Right kidney (tissue), 9 donors: ENCODE measurements around the gene SRPX.

Experiments used
- DNase-seq: peaks from one replicate; pipeline ENCODE4 v3.0.0-alpha.2; 2016
- long read RNA-seq, 8 donors: transcript quantifications; one replicate each; lab custom pipeline, GENCODE V29; 2026

SRPX gene
- long read RNA-seq, donor 1, transcript SRPX-201 (10 exons, 1,874 nt), result major isoform, 8 of 8 reads
- long read RNA-seq, donor 1, partial matches to known transcripts, result 0 of 8 reads
- long read RNA-seq, donor 1, other reads (novel, unspliced or antisense), result 0 of 8 reads
- long read RNA-seq, donor 2, transcript SRPX-201 (10 exons, 1,874 nt), result major isoform, 6 of 6 reads
- long read RNA-seq, donor 2, partial matches to known transcripts, result 0 of 6 reads
- long read RNA-seq, donor 2, other reads (novel, unspliced or antisense), result 0 of 6 reads
- long read RNA-seq, donor 3, partial matches to known transcripts, result 0 of 3 reads
- long read RNA-seq, donor 3, other reads (novel, unspliced or antisense), result 0 of 3 reads
- long read RNA-seq, donor 4, partial matches to known transcripts, result 0 of 2 reads
- long read RNA-seq, donor 4, other reads (novel, unspliced or antisense), result 0 of 2 reads
- long read RNA-seq, donor 5, partial matches to known transcripts, result 0 of 3 reads
- long read RNA-seq, donor 5, other reads (novel, unspliced or antisense), result 0 of 3 reads
- long read RNA-seq, donor 6, partial matches to known transcripts, result 0 of 4 reads
- long read RNA-seq, donor 6, other reads (novel, unspliced or antisense), result 0 of 4 reads
- long read RNA-seq, donor 7, transcript SRPX-201 (10 exons, 1,874 nt), result major isoform, 16 of 18 reads
- long read RNA-seq, donor 7, partial matches to known transcripts, result 0 of 18 reads
- long read RNA-seq, donor 7, other reads (novel, unspliced or antisense), result 0 of 18 reads
- long read RNA-seq, donor 8, partial matches to known transcripts, result 0 of 4 reads
- long read RNA-seq, donor 8, other reads (novel, unspliced or antisense), result 0 of 4 reads

GRCh38 chrX:38220415-38221390 is at the start of gene SRPX:
SRPX (minus strand) TSS chrX:38220871; CDS start chrX:38220792, 79 bp downstream.
- peak; percentile 62 for DNase-seq

GRCh38 chrX:38268011-38268410 is 47.3 kb upstream of the SRPX start:
- no peak for DNase-seq

GRCh38 chrX:38262715-38263620 is 42.3 kb upstream of the SRPX start:
- no peak for DNase-seq

GRCh38 chrX:38260231-38260630 is 39.6 kb upstream of the SRPX start:
- DNase-seq, result no peak

- no peak for DNase-seq
Measured at GRCh38 chrX:38256019-38256418, 35.3 kb upstream of the SRPX start.

GRCh38 chrX:38249965-38250364 is 29.3 kb upstream of the SRPX start:
- DNase-seq, result no peak

GRCh38 chrX:38247051-38247450 is 26.4 kb upstream of the SRPX start:
- no peak for DNase-seq

- DNase-seq, result no peak
Measured at GRCh38 chrX:38240541-38240940, 19.9 kb upstream of the SRPX start.

- no peak for DNase-seq
Measured at GRCh38 chrX:38236901-38237615, 16.4 kb upstream of the SRPX start.

GRCh38 chrX:38233891-38234667 is 13.4 kb upstream of the SRPX start:
- no peak for DNase-seq

GRCh38 chrX:38232079-38232686 is 11.5 kb upstream of the SRPX start:
- DNase-seq, result no peak

- no peak for DNase-seq
Measured at GRCh38 chrX:38225093-38225492, 4.4 kb upstream of the SRPX start.

- DNase-seq, result no peak
Measured at GRCh38 chrX:38224160-38224559, 3.5 kb upstream of the SRPX start.

GRCh38 chrX:38221391-38221929 is 789 bp upstream of the SRPX start:
- no peak for DNase-seq

GRCh38 chrX:38220024-38220414 is 652 bp downstream of the SRPX start:
- DNase-seq, result no peak

GRCh38 chrX:38216642-38217041 is 4.0 kb downstream of the SRPX start:
- DNase-seq, result no peak

GRCh38 chrX:38214551-38215531 is 5.8 kb downstream of the SRPX start:
- DNase-seq, result no peak

- no peak for DNase-seq
Measured at GRCh38 chrX:38214044-38214443, 6.6 kb downstream of the SRPX start.
